Measurements from ENCODE around the gene UCN2. TPM values are rescaled to one million over a fixed set of nuclear protein-coding genes. Genes with fewer than 3 reads are reported as not detected.
A peak's percentile ranks its signal among the peaks of the same experiment; 100 is the strongest.
"Not testable (repeated sequence)": the region's sequence is repeated elsewhere in the genome, so short reads cannot be mapped to it uniquely, and the experiment has no call there.

Gene UCN2
- total RNA-seq, 1 experiment from 2014 or later: not detected

DNA sequence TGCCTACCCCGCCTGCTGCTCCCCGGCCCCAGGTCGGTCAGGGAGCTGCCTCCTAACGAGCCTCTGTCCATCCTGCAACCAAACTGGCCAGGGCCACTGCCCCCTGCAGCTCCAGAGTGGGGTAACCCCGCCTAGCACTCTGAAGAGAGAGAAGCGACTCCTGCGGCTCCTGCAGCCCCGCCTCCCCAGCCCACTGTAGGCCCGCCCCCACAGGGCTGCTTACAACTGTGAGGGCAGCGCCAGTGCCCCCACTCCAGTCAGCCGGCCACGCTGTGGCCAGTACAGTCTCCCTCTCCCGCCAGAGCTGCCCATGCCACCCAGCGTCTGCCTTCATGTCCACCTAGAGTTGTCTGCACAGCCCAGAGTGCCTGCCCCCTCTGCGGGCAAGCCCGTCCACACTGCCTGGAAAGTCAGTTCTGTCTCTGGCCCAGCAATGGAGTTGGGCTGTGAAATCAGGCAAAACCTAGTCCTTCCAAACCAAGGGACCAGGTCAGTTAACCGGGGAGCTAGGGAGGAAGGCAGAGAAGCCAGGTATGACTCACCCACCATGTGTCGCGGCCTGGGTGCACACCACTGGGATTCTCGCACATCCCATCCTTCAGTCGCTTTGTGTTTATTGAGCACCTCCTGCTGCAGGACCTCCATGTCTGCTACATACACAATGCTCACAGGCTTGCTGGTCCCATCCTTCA is 2.4 kb downstream of the UCN2 start:
- no peak for DNase-seq (ENCODE audit: low spot score)

- DNase-seq (ENCODE audit: low spot score): no peak
These were observed 2.9 kb downstream of the UCN2 start for GRCh38 chr3:48560648-48561018.

GRCh38 chr3:48558493-48559134 is 5.0 kb downstream of the UCN2 start:
- DNase-seq (ENCODE audit: low spot score): no peak

GRCh38 chr3:48556796-48557626 is 6.6 kb downstream of the UCN2 start, which contains the start of gene PFKFB4:
PFKFB4 (minus strand) TSS chr3:48556803; CDS start chr3:48556777, 26 bp downstream.
- peak; percentile 97 for DNase-seq (ENCODE audit: low spot score)

DNA sequence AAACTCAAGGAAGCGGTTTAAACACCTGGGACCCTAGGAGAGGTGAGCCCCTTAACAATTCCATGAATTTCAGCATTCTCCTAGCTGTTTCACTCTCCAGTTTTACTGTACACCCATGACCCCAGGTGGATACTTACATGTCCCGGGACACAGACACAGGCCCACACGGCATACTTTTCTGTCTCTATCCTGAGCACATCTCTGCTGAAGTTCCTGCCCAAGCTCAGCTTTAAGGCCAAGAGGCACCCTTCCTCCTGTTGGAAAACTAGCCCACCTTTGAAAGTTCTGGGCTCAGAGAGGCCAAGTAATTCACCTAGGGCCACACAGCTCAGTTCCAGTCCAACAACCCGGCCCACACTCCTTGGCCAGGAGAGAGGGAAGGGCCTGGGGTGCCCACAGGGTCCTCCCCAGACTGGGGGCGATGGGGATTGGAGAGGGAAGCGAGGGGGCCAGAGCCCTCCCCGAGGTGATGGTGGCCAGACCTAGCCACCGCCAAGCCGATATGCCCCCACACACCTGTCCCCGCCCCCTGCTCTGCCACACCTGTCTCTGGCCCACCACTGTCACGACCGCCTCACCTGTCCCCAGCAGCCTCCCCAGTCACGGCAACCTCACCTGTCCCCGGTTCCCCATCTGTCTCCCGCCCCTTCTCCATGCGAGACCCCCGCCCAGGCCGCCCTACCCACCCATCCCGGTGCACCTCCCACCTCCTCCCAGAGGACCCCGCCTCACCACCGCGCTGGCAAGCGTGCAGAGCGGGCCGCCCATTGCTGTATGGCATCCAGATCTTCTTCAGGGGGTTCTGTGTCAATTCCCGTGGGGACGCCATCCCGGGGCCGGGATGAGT is 7.4 kb downstream of the UCN2 start:
- no peak for DNase-seq (ENCODE audit: low spot score)

- no peak for DNase-seq (ENCODE audit: low spot score)
These were observed 8.2 kb downstream of the UCN2 start for GRCh38 chr3:48555231-48555948.

GRCh38 chr3:48553886-48554845 is 9.4 kb downstream of the UCN2 start:
- no peak for DNase-seq (ENCODE audit: low spot score)

DNA sequence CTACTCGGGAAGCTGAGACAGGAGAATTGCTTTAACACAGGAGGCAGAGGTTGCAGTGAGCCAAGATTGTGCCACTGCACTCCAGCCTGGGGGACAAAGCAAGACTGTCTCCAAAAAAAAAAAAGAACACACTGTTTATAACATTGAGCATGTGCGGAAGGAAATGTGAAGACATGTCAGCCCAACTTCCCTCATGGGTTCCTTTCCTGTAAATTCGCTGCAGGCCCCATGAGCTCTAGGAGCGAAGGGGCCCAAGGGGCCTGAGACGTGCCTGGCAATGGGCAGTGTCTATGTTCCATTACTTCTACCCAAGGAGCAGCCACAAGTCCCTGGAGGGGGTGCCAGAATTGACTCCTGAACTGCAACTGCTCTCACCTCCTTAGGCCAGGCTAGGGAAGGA is 10.2 kb downstream of the UCN2 start:
- no peak for DNase-seq (ENCODE audit: low spot score)

DNA sequence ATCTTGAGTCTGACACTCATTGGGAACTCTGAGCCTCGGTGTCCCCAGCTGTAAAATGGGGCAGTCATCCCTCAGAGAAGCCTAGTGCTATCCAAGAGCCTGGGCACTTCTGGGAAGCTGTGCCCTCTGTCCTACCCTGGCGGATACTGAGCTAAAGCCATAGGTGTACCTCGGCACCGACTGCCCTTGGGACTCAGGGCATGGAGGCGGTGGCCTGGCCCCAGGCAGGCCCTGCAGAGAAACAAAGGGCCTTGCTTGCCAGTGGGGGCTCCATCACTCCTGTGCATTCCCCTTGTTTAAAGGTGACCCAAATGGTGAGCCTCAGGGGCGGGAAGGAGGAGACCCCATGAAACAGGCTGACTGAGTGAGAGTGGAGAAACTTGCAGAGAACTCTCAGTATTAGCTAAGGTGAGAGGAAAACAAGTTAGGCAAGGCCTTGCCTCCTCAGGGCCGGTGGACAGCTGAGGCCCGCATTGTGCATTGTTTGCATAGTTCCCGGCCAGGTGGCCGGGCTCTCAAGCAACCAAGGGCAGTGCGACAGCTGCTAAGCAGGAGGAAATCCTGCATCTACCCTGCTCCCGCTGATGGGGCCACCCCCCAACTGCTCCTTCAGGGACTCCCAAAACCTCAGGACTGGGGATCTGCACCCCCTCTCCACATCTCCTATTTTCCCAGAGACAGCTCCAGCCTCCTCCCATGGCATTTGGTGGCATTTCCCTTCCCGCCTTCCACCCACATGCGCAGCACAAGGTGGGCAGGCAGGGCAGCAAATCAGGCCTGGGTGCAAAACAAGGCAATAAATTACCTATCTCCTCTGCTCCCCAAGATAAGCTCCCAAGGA is 11.2 kb downstream of the UCN2 start:
- DNase-seq (ENCODE audit: low spot score): no peak

- not testable (repeated sequence) for DNase-seq (ENCODE audit: low spot score)
These were observed 11.9 kb downstream of the UCN2 start for GRCh38 chr3:48551651-48552050.

- DNase-seq (ENCODE audit: low spot score): peak; percentile 86
These were observed 14.6 kb downstream of the UCN2 start for GRCh38 chr3:48548729-48549705.

GRCh38 chr3:48548126-48548525 is 15.5 kb downstream of the UCN2 start:
- DNase-seq (ENCODE audit: low spot score): no peak

GRCh38 chr3:48546203-48546829 is 17.3 kb downstream of the UCN2 start:
- DNase-seq (ENCODE audit: low spot score): no peak

- DNase-seq (ENCODE audit: low spot score): no peak
These were observed 19.4 kb downstream of the UCN2 start for GRCh38 chr3:48544141-48544540.

DNA sequence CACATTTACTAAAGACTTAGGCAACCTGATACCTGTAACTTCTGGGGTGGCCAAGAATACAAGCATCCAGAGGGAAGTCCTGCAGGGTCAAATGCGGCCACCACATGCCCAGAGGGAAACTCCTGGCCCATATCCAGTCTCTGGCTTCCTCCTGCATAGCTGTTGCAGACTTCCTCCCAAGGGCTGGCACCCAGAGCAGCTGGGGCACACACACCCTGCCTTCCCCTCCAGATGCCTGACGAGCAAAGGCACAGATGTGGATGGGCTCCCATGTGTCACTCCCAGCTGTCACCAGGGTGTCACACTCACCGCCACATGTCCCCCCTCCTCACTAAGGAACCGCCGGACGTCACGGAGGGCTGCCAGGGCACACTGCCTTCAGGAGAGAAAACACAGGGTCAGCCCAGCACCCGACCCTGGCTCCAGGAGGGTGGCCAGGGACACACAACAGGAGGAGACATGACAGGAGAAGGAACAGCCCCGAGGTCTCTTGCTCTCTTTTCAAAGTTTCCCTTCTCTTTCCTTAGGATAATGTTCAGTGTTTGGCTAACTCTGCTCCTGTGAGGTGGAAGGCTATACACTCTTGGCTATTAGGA is 20.2 kb downstream of the UCN2 start:
- no peak for DNase-seq (ENCODE audit: low spot score)

GRCh38 chr3:48538451-48538850 is 25.1 kb downstream of the UCN2 start:
- no peak for DNase-seq (ENCODE audit: low spot score)

DNA sequence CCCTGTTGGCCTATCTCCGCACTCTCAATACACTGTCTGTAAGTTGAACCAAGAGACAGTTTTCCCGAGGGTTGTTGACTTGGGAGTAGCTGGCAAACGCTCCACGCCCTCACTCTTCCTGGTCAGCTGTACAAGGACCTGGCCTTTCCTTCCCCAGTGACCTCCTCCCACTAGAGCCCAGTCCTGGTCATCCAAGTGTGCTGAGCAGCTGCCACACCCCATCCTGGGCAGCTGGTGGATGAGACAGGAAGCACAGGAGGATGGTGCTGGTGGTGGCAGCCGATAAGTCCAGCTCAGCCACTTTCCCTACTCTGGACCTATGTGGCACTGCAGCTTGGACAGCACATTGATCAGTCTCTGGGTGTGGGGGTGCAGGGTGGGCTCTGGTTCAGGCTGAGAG is 26.8 kb downstream of the UCN2 start:
- DNase-seq (ENCODE audit: low spot score): no peak
